GM18505 (cell line): ENCODE measurements around the gene LNP1.

Source experiments
- ATAC-seq: cut with Tn5 transposase; IDR thresholded peaks from one replicate; pipeline ENCODE4 v1.9.1; 2021; ENCODE audit not compliant: unreplicated experiment
- POLR2A ChIP-seq: IDR thresholded peaks from 4 replicates; pipeline ENCODE4 v1.6.1; 2011; ENCODE audit warnings: borderline replicate concordance; ENCODE audit not compliant: insufficient read depth, insufficient read length; ENCODE audit errors: extremely low read depth

The LNP1 gene

GRCh38 chr3:100492059-100493006 is 91.0 kb downstream of the LNP1 start, which contains the start of gene TMEM45A:
TMEM45A (plus strand) TSS chr3:100492619; CDS start chr3:100555212, 62,593 bp downstream.
- peak; percentile 96 for ATAC-seq
- TF ChIP-seq POLR2A, result peak; percentile 45

DNA sequence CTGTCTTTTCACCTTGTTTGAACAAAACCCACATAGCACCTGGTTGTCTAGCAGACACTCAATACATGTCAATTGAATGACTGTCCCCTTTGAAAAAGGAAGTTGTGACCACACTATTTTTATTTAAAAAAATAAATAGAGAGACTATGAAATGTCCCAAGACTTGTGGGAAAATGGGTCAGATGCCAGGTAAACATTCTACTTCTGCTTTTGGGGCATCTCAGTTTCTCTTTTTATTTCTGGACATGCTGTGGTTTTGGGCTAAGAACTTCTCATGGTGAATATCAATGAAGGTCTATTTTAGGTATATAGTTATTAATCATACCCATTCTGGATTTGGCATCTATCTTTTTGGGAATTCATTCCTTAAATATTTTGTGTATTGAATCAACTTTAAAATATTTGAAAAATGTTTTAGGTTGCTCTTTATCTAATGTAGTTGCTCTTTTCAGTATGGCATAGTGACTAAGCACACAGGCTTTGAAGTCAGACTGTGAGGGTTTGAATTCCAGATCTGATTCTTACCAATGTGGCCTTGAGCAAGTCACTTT is 95.4 kb downstream of the LNP1 start:
- no peak for TF ChIP-seq POLR2A
- peak; percentile 42 for ATAC-seq

- ATAC-seq, result no peak
- no peak for TF ChIP-seq POLR2A
Measured at GRCh38 chr3:100499651-100500050, 98.3 kb downstream of the LNP1 start.

GRCh38 chr3:100500320-100500880 is 99.1 kb downstream of the LNP1 start:
- no peak for TF ChIP-seq POLR2A
- no peak for ATAC-seq

GRCh38 chr3:100503448-100503847 is 102.1 kb downstream of the LNP1 start:
- peak; percentile 58 for ATAC-seq

More at GRCh38 chr3:100503448-100503847, 102.1 kb downstream of the LNP1 start:
- TF ChIP-seq POLR2A, result no peak
